Endothelial cell of hepatic sinusoid (primary cell): Measurements from ENCODE around the gene HOTAIR.

ENCODE experiments used
- in situ Hi-C: cut with HindIII; loops from 2 replicates; pipeline ENCODE4 v1.10.0; 2017; ENCODE audit warnings: low sequenced_read_pairs

Gene HOTAIR

GRCh38 chr12:54001283-54002187 is 26.8 kb upstream of the HOTAIR start:
- in situ Hi-C loops: no loop called here

DNA sequence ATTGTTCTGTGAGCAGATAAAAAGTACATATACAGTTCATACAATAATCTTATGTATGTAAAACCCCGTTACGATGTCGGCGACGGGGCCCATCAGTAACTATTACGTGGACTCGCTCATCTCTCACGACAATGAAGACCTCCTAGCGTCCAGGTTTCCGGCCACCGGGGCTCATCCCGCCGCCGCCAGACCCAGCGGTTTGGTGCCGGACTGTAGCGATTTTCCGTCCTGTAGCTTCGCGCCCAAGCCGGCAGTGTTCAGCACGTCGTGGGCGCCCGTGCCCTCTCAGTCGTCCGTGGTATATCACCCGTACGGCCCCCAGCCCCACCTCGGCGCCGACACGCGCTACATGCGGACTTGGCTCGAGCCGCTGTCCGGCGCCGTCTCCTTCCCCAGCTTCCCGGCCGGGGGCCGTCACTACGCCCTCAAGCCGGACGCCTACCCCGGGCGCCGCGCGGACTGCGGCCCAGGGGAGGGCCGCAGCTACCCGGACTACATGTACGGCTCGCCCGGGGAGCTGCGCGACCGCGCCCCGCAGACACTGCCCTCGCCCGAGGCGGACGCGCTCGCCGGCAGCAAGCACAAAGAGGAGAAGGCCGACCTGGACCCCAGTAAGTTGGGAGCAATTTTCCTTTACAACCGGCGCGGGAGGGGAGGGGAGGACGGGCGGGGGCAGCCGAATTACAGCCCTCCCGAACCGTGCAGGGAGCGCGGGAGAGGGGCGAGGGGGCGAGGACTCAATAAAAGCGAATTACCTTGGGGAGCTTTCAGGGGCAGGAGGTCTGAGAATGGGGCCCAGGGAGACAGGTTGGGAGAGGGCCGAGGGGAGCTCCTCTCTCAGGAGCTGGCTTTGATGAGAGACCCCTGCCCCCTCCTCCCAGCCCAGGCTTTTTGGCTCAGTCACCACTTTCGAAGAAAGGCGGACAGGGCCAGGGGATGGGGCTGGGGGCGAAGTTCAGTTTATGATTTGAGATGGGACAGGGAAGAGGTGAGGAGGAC is 25.7 kb upstream of the HOTAIR start, which contains the start of gene HOXC9:
Gene HOXC9 (plus strand): TSS at position 46 of the 999 bp plus-strand sequence. CDS start 28 bp downstream, at position 74.
- in situ Hi-C loops: no loop called here

GRCh38 chr12:53999559-54000115 is 24.9 kb upstream of the HOTAIR start:
- in situ Hi-C loops: no loop called here

- in situ Hi-C loops: no loop called here
Observed at GRCh38 chr12:53998900-53999236, 24.1 kb upstream of the HOTAIR start.

GRCh38 chr12:53998110-53998899 is 23.6 kb upstream of the HOTAIR start:
- in situ Hi-C loops: no loop called here

GRCh38 chr12:53997204-53998109 is 22.7 kb upstream of the HOTAIR start:
- in situ Hi-C loops: no loop called here

DNA sequence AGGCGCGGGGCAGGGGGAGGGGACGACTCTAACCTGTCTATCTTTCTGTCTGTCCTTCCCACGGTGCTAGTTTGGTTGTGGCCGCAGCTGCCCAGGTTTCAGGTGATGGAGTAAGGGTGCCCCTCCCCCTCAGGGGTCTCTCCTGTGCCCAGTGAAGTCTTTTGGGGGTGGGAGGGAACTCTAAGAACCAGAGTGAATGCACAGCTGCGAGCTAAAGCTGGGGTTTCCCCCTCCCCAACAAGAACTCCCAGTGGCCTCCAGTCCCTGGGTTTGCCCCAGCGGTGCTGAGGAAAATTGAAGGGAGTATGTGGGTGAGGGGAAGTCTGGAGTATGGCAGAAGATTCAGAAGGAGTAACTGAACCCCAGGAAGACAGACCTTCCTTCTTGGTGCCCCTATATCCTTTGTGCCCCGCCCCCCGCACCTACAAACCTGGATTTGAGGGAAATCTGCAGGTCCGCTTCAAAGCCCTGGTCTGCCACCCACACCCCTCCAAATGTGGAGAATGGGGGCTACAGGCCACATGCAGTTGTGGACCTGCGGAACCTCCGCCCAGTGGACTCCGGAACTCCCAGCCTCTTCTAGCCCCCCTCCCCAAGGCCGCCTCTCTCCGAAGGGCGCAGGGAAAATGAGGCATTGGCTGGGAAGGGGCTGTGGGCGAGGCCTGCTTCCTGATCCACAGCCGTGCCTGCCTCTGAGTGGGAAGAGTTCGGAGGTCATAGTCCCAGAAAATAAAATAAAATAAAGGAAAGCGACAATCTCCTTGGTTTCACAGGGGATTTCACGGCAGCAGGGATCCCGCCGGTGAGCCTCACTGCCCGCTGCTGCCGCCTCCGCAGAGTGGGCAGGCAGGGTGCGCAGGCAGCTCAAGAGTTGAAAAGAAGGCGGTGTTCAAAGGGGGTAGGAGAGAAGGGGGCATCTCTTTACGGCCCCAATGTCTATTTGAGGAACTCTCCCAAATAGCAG is 21.8 kb upstream of the HOTAIR start:
- in situ Hi-C loops: no loop called here

- in situ Hi-C loops: no loop called here
Observed at GRCh38 chr12:53995378-53996239, 20.9 kb upstream of the HOTAIR start.

DNA sequence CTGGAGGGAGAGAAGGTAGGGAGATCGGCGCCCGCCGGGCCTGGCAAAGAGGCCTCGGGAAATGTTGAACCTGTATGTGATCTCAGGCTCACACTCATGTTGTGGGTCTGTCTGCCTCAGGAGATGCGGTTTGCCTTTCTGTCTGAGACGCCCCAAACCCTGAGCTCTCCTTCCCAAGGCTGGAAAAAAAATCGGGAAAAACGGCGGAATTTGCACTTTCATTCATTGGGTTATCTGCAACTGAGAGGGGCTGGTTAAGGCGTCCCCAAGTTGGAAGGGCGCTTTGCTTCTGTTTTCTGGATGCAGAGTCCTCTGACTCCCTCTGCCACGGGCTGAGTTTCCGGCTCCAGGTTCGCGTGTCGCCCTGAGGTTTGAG is 20.2 kb upstream of the HOTAIR start:
- in situ Hi-C loops: no loop called here

- in situ Hi-C loops: loop anchor here (5.0 kb wide), 1 partner anchor 223 kb away; no protein-coding TSS in a partner anchor
Observed at GRCh38 chr12:53994264-53995001, 19.7 kb upstream of the HOTAIR start.

GRCh38 chr12:53994009-53994263 is 19.2 kb upstream of the HOTAIR start:
- in situ Hi-C loops: loop anchor here (5.0 kb wide), 1 partner anchor 223 kb away; no protein-coding TSS in a partner anchor

GRCh38 chr12:53993162-53994008 is 18.6 kb upstream of the HOTAIR start:
- in situ Hi-C loops: loop anchor here (5.0 kb wide), 1 partner anchor 224 kb away; no protein-coding TSS in a partner anchor

DNA sequence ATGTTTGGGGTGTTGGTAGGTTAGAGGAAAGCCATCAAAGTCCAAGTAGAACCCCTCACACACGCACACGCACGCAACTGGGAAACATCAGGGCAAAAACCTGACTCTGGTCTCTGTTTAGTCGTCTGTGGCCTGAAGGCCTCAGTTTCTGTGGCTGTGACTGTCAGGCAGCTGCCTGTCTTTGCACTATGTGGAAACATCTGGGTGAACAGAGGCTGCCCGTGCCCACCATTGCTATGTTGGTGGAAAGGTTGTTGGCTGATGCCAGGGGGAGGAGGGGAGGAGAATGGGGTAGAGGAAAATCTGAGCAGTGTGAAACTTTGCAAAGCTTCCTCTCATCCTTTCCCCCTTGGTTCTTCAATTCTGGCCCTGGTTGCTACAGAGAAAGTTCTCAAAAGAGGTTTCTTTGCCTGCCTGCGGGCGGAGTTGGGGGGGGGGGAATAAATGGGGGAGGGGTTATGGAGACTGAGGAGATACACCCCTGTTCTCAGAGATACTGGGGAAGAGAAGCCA is 17.7 kb upstream of the HOTAIR start:
- in situ Hi-C loops: loop anchor here (5.0 kb wide), 1 partner anchor 225 kb away; no protein-coding TSS in a partner anchor

DNA sequence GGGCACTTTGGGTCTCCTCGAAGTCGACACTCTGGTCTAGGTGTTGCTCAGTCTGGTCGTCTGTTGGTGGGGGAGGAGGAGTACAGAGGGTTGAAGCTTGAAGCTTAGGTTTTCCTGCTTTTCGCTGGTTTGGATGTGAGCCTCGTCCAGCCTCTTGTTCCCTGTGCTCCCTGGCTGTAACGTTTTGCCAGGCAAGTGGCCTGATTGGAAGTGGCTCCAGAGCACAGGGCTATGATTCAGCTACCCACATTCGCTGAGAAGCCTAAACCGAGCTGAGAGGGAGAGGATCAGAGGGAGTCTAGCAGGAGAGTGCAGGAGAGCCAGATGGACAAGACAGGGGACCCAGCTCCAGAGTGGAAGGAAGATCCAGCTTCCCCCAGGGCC is 16.3 kb upstream of the HOTAIR start:
- in situ Hi-C loops: loop anchor here (5.0 kb wide), 1 partner anchor 226 kb away; no protein-coding TSS in a partner anchor

GRCh38 chr12:53990311-53991076 is 15.7 kb upstream of the HOTAIR start:
- in situ Hi-C loops: loop anchor here (5.0 kb wide), 1 partner anchor 227 kb away; no protein-coding TSS in a partner anchor
